Measurements from ENCODE around the gene TNS3. TPM values are rescaled to one million over a fixed set of nuclear protein-coding genes. Genes with fewer than 3 reads are reported as not detected.

The TNS3 gene
- total and polyA plus RNA-seq, 9 donors, result 20.2 to 49.1 (median 29.7) TPM

DNA sequence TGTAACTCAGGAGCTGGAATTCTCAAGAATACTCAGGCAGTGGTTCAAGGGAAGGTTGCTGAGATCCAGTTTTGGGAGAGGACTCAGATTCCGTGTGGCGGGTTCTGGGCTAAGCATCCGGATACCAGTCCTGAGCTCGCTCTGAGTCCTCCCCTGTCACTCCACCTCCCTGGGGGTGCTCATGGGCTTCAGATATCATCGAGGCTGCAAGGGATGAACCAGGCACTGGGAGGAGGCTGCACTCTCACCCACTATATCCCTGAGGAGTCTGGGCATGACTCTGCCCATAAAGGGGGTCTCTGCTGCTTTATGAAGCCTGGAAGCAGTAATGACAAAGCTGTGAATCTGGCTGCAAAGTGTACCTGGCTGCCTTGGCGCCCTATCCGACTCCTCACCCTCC, 188.5 kb downstream of the TNS3 start:
- peaks cover 11% of the 10 kb centered on the region for H3K4me1 ChIP-seq (ENCODE audit: control insufficient read depth, insufficient read depth, low read length)
- H3K27ac ChIP-seq (ENCODE audit: low read length), result no peak overlapping the region
- 100% methylated on average over 2 of the region's 7 CpGs for WGBS (ENCODE audit: insufficient coverage)
- peaks cover 54% of the 10 kb centered on the region for H3K36me3 ChIP-seq (ENCODE audit: control insufficient read depth, insufficient read depth, low read length)
- H3K9me3 ChIP-seq (replicated peaks; ENCODE audit: control insufficient read depth, low read depth, low read length), result no peaks in the 10 kb centered on the region
- H3K4me3 ChIP-seq (ENCODE audit: low read length), result no peak overlapping the region
- no peaks in the 10 kb centered on the region for H3K27me3 ChIP-seq (ENCODE audit: control insufficient read depth, insufficient read depth, low read length)
- DNase-seq, result no peak

DNA sequence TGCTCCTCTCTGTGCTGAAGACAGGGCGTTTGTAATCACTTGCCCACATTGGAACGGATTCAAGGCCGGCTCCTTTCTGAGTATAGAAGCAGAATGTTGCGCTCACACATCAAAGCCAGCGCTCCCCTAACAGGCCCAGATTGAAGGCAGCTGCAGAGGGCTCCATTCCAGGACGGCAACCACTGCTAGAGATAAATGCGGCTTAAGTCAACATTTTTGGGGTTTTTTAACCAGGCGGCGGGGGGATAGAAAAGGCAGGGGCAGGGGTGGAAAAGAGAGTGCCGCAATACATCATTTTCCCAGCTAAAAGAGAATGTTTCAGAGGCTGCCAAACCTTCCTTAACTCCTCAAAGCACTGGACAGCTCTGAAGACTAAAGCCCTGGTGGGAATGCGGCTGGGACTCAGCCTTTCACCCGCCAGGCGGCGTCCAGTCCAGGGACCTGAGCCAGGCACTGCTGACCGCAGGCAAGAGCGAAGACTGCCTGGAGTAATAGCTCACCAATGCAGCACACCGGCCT, 189.6 kb downstream of the TNS3 start:
- Histone ChIP-seq H3K9me3 (replicated peaks; ENCODE audit: control insufficient read depth, low read depth, low read length) (no peaks in the 10 kb centered on the region), H3K4me3 (ENCODE audit: low read length) (no peak overlapping the region), H3K27me3 (ENCODE audit: control insufficient read depth, insufficient read depth, low read length) (no peaks in the 10 kb centered on the region), H3K36me3 (ENCODE audit: control insufficient read depth, insufficient read depth, low read length) (peaks cover 63% of the 10 kb centered on the region), H3K4me1 (ENCODE audit: control insufficient read depth, insufficient read depth, low read length) (peaks cover 11% of the 10 kb centered on the region), H3K27ac (ENCODE audit: low read length) (no peak overlapping the region)
- WGBS (ENCODE audit: insufficient coverage), result 13% methylated on average over 13 of the region's 17 CpGs
- DNase-seq, result peak; percentile 86

DNA sequence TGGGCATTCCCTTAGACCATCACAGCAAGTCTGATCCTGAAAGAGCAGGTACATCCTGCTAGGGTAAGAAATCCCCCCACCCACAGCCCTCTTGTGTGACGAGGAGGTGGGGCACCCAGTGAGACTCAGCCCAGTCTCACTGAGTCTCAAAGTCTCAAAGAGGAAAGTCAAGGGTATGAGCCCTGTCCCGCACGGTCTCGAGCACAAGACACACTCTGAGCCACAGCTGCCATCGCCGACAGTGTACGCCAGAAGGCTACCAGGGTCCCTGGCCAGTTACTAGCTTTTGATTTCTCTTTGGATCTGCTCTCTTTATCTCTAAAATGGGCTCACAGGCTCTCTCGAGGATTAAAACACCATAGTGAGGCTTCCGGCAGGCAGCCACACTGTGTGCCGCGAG, 190.2 kb downstream of the TNS3 start:
- H3K36me3 ChIP-seq (ENCODE audit: control insufficient read depth, insufficient read depth, low read length), result peaks cover 58% of the 10 kb centered on the region
- DNase-seq, result no peak
- no peaks in the 10 kb centered on the region for H3K27me3 ChIP-seq (ENCODE audit: control insufficient read depth, insufficient read depth, low read length)
- no peaks in the 10 kb centered on the region for H3K9me3 ChIP-seq (replicated peaks; ENCODE audit: control insufficient read depth, low read depth, low read length)
- WGBS (ENCODE audit: insufficient coverage), result 83% methylated on average over 11 of the region's 11 CpGs
- H3K4me1 ChIP-seq (ENCODE audit: control insufficient read depth, insufficient read depth, low read length), result peaks cover 11% of the 10 kb centered on the region
- H3K27ac ChIP-seq (ENCODE audit: low read length), result no peak overlapping the region
- H3K4me3 ChIP-seq (ENCODE audit: low read length), result no peak overlapping the region

DNA sequence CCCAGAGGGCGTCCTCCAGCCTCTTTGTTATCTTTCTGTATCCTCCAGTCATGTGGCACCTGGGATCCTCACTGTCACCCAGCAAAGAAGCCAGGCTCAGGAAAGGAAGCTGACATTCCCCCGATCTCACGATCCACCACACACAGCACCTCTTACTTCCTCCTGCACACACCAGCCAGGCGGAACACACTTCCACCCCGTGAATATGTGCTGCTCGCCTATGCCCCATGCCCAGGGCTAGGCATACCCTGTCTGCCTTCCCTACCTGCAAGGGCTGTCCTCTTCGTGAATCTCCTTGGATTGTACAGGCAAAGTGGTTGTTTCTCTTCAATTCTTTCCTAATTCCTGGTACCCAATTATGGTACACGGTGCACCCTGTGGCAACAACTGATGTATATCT, 191.0 kb downstream of the TNS3 start:
- H3K9me3 ChIP-seq (replicated peaks; ENCODE audit: control insufficient read depth, low read depth, low read length), result no peaks in the 10 kb centered on the region

DNA sequence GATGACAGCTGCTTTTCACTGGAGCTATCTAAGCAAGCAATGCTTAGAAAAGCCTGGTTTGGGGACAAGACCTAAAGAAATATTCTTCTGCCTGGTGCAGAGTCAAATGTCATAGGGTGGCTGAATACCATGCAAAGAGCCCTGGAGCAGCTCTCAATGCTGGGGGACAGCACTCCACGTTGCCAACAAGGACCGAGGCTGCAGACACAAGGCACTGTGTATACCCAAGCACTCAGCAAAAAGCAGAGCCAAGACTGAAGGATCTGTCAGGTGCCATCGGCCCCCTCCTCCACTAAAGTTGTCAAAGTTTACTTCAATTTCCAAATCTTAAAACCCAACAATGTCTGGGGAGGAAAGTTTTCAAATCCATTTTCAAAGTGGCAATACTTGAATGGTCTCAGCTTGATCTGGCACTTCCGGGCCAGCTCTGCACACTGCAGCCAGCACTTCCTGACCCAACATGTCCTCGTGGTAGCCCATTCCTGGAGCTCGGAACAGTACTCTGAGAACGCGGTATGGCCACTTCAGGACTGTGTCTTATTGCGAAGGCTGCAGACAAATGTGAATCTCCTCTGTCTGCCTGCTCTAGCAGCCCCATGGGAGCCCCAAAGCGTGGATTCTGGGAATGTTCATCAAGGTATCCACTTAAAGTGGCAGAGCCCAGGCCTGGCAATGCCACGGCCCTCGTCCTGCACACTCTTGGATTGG, 191.8 kb downstream of the TNS3 start:
- no peaks in the 10 kb centered on the region for H3K9me3 ChIP-seq (replicated peaks; ENCODE audit: control insufficient read depth, low read depth, low read length)
- 86% methylated on average over 9 of the region's 12 CpGs for WGBS (ENCODE audit: insufficient coverage)
- no peak overlapping the region for H3K27ac ChIP-seq (ENCODE audit: low read length)
- H3K4me3 ChIP-seq (ENCODE audit: low read length), result no peak overlapping the region
- peaks cover 48% of the 10 kb centered on the region for H3K36me3 ChIP-seq (ENCODE audit: control insufficient read depth, insufficient read depth, low read length)
- DNase-seq, result no peak
- H3K4me1 ChIP-seq (ENCODE audit: control insufficient read depth, insufficient read depth, low read length), result peaks cover 11% of the 10 kb centered on the region
- H3K27me3 ChIP-seq (ENCODE audit: control insufficient read depth, insufficient read depth, low read length), result no peaks in the 10 kb centered on the region

More for the DNA sequence above, 191.0 kb downstream of the TNS3 start:
- Histone ChIP-seq H3K4me3 (ENCODE audit: low read length) (no peak overlapping the region), H3K36me3 (ENCODE audit: control insufficient read depth, insufficient read depth, low read length) (peaks cover 50% of the 10 kb centered on the region), H3K27ac (ENCODE audit: low read length) (no peak overlapping the region), H3K4me1 (ENCODE audit: control insufficient read depth, insufficient read depth, low read length) (peaks cover 11% of the 10 kb centered on the region), H3K27me3 (ENCODE audit: control insufficient read depth, insufficient read depth, low read length) (no peaks in the 10 kb centered on the region)
- no peak for DNase-seq
- WGBS (ENCODE audit: insufficient coverage), result 91% methylated on average over 3 of the region's 8 CpGs

DNA sequence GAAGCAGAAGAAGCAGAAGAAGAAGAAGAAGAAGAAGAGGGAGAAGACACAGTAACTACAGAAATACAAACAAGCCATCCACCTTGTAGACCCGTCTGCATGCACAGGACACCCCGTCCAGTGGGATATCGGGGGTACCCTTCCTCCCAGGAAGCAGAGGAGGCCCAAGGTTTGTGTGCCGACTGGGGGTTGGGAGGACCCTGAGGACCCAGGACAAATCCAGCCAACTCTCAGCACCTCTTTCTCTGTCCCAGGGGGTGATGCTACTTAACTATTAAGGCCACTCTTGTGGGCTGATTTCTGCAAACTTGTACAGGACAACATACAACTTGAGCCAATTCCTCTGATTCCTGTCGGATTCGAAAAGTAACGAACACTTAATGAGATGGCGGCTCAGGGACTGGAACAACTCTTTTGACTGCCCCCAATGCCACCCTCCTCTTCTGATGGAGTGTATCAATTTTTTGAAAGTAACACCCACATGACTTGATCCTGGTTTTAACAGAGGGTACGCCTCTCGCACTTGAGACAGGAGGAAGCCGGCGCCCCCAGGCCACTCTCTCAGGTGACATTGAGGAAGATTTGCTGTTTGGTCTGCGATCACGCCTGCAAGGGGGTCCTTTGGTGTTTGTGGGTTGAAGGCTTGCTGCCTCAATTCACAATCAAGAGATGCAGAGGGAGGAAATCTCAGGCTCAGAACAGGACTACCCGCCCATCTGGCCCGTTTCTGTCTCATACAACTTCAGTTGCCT, 192.6 kb downstream of the TNS3 start:
- no peak for DNase-seq
- peaks cover 46% of the 10 kb centered on the region for H3K36me3 ChIP-seq (ENCODE audit: control insufficient read depth, insufficient read depth, low read length)
- H3K4me3 ChIP-seq (ENCODE audit: low read length), result no peak overlapping the region
- H3K9me3 ChIP-seq (replicated peaks; ENCODE audit: control insufficient read depth, low read depth, low read length), result no peaks in the 10 kb centered on the region
- H3K27me3 ChIP-seq (ENCODE audit: control insufficient read depth, insufficient read depth, low read length), result no peaks in the 10 kb centered on the region
- H3K27ac ChIP-seq (ENCODE audit: low read length), result no peak overlapping the region
- H3K4me1 ChIP-seq (ENCODE audit: control insufficient read depth, insufficient read depth, low read length), result peaks cover 11% of the 10 kb centered on the region
- 93% methylated on average over 11 of the region's 16 CpGs for WGBS (ENCODE audit: insufficient coverage)

DNA sequence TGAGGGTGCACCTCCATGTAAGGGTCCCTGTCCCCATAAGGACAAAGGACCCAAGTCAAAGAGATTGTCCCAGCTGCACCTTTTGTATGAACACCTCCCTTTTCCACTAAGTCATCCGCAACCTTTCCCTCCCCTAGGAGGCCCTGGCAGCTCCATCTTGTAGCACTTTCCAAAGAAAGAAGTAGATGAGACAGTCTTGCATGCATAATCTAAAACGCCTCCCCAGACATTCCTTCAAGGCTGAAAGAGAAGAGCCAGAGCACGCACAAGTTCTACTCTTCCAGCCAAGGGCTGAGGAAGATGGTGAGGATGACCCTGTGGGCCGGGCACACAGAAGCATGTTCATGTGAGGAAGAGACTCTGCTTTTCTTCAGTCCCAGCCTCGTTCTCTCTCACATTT, 194.4 kb downstream of the TNS3 start:
- DNase-seq, result no peak
- 100% methylated on average over 1 of the region's 5 CpGs for WGBS (ENCODE audit: insufficient coverage)
- Histone ChIP-seq H3K36me3 (ENCODE audit: control insufficient read depth, insufficient read depth, low read length) (peaks cover 36% of the 10 kb centered on the region), H3K9me3 (replicated peaks; ENCODE audit: control insufficient read depth, low read depth, low read length) (no peaks in the 10 kb centered on the region), H3K4me3 (ENCODE audit: low read length) (no peak overlapping the region), H3K4me1 (ENCODE audit: control insufficient read depth, insufficient read depth, low read length) (peaks cover 10% of the 10 kb centered on the region), H3K27ac (ENCODE audit: low read length) (no peak overlapping the region), H3K27me3 (ENCODE audit: control insufficient read depth, insufficient read depth, low read length) (no peaks in the 10 kb centered on the region)

DNA sequence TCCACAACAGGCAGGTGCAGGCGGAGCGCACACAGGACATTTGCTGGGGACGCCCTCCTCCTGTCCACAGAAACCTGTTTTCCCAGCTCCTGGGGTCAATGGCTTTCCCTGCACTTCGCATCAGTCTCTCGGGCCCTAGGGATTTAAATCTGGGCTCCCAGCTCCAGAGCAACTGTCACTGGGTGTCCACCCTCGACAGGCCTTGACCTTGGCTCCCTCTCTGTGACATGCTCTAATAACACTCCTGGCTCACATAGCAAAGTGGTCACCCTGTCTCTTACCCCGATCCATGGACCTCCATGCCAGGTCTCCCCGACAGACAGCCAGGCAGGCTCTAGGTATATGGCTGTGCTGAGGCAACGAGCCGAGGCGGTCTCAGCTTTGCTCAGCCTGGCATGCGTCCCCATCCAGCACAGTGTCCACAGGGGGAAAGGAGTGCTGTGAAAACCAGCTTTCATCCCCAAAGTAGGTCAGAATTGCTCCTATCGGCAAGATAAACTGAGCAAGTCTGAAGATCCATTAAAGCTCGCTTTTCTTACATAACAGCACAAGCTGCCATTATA, 195.6 kb downstream of the TNS3 start:
- Histone ChIP-seq H3K27ac (ENCODE audit: low read length) (no peak overlapping the region), H3K36me3 (ENCODE audit: control insufficient read depth, insufficient read depth, low read length) (peaks cover 30% of the 10 kb centered on the region), H3K4me1 (ENCODE audit: control insufficient read depth, insufficient read depth, low read length) (peaks cover 3% of the 10 kb centered on the region), H3K4me3 (ENCODE audit: low read length) (no peak overlapping the region), H3K9me3 (replicated peaks; ENCODE audit: control insufficient read depth, low read depth, low read length) (no peaks in the 10 kb centered on the region), H3K27me3 (ENCODE audit: control insufficient read depth, insufficient read depth, low read length) (no peaks in the 10 kb centered on the region)
- 89% methylated on average over 10 of the region's 14 CpGs for WGBS (ENCODE audit: insufficient coverage)
- no peak for DNase-seq

DNA sequence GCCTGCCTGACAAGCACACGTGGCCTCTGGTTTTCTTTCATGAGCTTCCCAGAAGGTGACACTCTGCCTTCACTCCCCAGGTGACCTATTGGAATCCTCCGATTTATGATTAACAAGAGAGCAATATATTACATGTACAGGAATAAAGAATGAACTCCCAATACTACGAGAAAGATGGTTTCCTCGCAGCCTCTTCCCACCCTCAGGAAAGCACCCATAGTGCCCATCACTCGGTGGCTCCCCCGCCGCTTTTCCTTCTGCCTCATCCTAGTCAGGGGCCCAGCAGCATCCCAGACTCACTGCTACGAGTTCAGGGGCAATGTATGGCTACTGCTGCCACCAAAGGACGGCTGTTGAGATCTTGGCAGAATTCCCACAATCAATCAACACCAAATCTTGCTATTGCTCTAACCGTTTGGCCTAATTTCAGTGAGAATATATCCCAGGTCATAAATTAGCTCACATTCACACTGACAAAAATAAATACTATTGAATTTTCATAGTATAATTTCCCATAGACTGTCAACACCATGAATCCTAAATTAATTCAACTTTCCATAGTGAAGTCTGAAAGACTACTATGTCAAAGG, 196.3 kb downstream of the TNS3 start:
- Histone ChIP-seq H3K4me3 (ENCODE audit: low read length) (no peak overlapping the region), H3K36me3 (ENCODE audit: control insufficient read depth, insufficient read depth, low read length) (peaks cover 23% of the 10 kb centered on the region), H3K9me3 (replicated peaks; ENCODE audit: control insufficient read depth, low read depth, low read length) (no peaks in the 10 kb centered on the region), H3K27me3 (ENCODE audit: control insufficient read depth, insufficient read depth, low read length) (no peaks in the 10 kb centered on the region), H3K27ac (ENCODE audit: low read length) (no peak overlapping the region), H3K4me1 (ENCODE audit: control insufficient read depth, insufficient read depth, low read length) (peaks cover 10% of the 10 kb centered on the region)
- no peak for DNase-seq
- WGBS (ENCODE audit: insufficient coverage), result 83% methylated on average over 5 of the region's 10 CpGs
